H1 (cell line): ENCODE measurements around the gene SNRPE. TPM values are rescaled to one million over a fixed set of nuclear protein-coding genes. Genes with fewer than 3 reads are reported as not detected.

ENCODE experiments used
- CHD7 ChIP-seq: fragments of 300-600 bp; sonication (generic); IDR thresholded peaks from 2 replicates; pipeline ENCODE4 v1.7.1; 2012; ENCODE audit warnings: low read length, moderate library complexity, mild to moderate bottlenecking, inconsistent platforms; ENCODE audit not compliant: insufficient replicate concordance
- CTCF ChIP-seq, 3 experiments: IDR thresholded peaks; 1 replicate in 2 of 3; 2 replicates in 1 of 3; pipeline versions ENCODE4 v1.5.1 to v1.6.1; 2011; ENCODE audit warnings: low read length in 3 of 3, mild to moderate bottlenecking in 3 of 3, inconsistent platforms in 2 of 3, low read depth in 1 of 3, moderate library complexity in 1 of 3; ENCODE audit not compliant: insufficient read depth in 1 of 3; ENCODE audit errors: control extremely low read depth in 1 of 3
- KDM1A ChIP-seq: fragments of 200-600, 300-600 bp; sonication (generic); IDR thresholded peaks from 2 replicates; pipeline ENCODE4 v1.7.1; 2016; ENCODE audit warnings: mild to moderate bottlenecking, low read length, borderline replicate concordance
- RAD21 ChIP-seq, 2 experiments: IDR thresholded peaks in 1 of 2; conservative IDR thresholded peaks in 1 of 2; 2 replicates each; pipeline ENCODE4 v1.6.1; 2011; ENCODE audit warnings: low read depth in 2 of 2, low read length in 2 of 2, improper control_type of control experiment in 1 of 2, inconsistent platforms in 1 of 2, mild to moderate bottlenecking in 1 of 2, moderate library complexity in 1 of 2
- RBBP5 ChIP-seq: IDR thresholded peaks from 2 replicates; pipeline ENCODE4 v1.7.1; 2012; ENCODE audit warnings: low read depth, mild to moderate bottlenecking, inconsistent platforms, low read length, moderate library complexity, borderline replicate concordance
- polyA plus RNA-seq, 7 experiments: library from polyadenylated mRNA; depleted of rRNA in 3 of 7; stranded (reverse) in 5 of 7; unstranded in 2 of 7; fragments of >200 nt in 5 of 7; fragments of 200-250 nt in 2 of 7; gene quantifications; 1 replicate in 5 of 7; 2 replicates in 1 of 7; 4 replicates in 1 of 7; pipeline versions ENCODE4 v1.2.1 to v1.2.3, GENCODE V29; 2011 to 2013; ENCODE audit warnings: missing spikeins in 2 of 7, mixed read lengths in 2 of 7
- total RNA-seq: library from RNA; stranded (reverse); fragmentation: NEBNext Ultra II Directional; extraction: Animal tissue kit (Norgen Biotek cat#: 25700); gene quantifications from 2 replicates; pipeline ENCODE4 v1.2.1, GENCODE V29; 2021

SNRPE gene
- total and polyA plus RNA-seq, 2 of the 8 experiments (the other 6 are each of a cell fraction or from before 2014, with no cell fraction given): 416 to 461 TPM

GRCh38 chr1:203871114-203871880 lies 9.9 kb downstream of the SNRPE start (continued):
- TF ChIP-seq CTCF (IDR thresholded peaks at IDR 0.05; ENCODE audit: control extremely low read depth in 1 of 3, insufficient read depth in 1 of 3, low read depth in 1 of 3, low read length in 3 of 3) (peak; percentile 20 to 100 (median 91)), RBBP5 (no peak), KDM1A (no peak), CHD7 (peak; percentile 20), RAD21 (IDR thresholded peaks at IDR 0.05 in 1 of 2, conservative IDR thresholded peaks at IDR 0.05 in 1 of 2; ENCODE audit: low read depth in 2 of 2, low read length in 2 of 2) (peak; percentile 98)
